ENCODE results near the gene NXN.
A peak's percentile ranks its signal among the peaks of the same experiment; 100 is the strongest.
"Not testable (repeated sequence)": the region's sequence is repeated elsewhere in the genome, so short reads cannot be mapped to it uniquely, and the experiment has no call there.

NXN gene

DNA sequence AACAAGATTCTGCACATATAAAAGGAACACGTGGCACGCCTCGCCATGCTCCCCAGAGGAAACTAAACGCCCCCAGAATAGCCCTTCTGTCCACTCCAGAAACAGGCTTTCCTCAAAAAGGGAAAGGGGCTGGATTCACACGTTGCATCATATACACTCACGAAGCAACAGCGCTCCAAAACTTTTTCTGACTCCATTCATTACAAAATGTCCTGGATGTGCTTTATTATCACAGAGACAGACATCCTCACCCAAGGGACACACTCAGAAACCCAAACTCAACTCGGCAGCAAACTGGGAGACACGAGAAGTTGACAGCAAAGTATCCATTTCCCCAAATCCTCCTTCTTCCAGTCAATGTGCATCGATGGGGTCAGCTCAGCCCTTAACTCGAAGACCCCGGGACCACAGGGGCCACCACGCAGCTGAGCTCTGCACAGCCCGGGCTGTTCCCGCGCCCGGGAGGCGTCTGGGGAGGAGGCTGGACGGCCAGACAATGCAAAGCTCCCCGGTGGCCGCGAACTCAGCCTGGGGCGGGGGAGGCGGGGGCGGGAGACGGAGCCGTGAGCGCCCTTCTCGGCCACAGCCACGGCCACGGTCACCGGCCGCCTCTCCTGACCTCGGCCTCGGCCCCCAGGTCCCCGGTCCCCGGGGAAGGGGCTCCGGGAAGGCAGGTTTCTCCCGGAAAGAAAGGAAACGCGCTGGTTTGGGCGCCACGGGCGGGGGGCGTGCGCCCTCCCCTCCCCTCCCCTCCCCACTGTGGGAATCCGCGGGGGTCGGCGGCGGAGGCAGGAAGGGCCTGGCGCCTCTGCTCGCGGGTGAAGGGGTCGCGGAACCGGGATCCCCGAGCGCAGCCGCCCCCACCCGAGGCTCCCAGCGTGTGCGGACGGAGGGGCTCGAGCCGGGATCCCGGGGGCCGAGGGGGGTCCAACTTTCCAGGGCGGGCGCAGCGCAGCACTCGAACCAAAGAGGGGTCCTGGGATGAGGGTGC lies 1.2 kb downstream of the NXN start:
- no peak for DNase-seq

DNA sequence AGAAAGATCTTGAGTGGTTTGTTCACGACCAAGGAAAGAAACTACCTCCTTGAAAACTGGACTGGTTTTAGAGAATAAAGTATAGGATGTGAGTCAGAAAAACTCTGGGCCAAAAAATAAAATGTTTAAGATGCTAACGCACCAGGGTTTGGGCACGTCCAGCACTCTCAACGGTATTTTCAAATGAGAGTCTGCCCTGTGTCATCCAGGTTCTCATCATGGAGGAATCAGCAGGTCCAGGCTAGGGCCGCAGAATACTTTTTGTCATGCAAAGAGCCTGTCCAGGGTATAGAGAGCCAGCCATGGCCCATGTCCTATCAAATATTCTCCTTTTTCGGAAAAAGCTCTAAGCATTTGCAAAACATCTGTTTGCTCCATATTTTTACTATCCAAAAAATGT lies 2.4 kb downstream of the NXN start:
- no peak for DNase-seq

DNA sequence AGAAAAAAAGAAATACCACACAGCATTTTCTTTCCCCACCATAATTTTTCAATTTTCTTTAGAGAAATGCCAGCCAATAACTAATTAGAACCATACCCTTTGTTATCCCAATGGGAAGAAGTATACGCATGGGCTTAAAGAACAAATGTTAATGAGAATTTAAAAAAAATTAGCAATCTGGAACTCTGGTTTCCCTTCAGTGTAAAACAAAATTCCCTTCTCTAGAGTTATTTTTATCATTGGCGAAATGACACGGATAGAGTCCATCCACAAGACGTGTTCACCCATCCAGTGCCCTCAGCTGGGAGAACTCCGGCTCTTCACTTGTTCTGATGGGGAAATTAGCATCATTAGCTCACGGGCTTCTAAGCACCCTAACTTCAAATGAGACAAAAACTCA lies 3.3 kb downstream of the NXN start:
- DNase-seq: no peak

DNA sequence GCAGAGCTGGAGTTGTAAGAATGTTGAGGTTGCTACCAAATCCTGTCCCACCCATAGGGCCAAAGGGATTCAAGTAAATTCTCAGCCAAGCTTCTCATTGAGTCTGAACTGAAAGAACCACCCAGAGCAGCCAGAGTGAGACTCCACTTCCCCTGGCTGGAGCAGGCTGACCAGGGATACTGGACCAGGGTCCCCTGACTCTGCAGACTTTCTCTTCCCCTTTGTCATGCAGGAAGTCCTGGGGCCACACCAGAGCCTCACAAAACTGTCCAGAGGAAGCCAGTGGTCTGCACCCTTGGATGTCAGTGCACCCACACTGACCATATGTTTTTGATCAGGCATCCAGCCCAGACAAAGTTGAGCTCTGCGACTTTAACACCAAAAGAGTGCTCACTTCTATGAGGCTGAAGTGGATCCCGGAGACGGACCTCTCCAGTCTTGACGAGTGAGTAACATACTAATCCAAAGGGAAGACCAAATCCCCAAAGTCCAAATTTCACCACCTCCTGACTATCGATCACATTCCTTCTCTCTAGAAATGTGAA lies 4.1 kb downstream of the NXN start:
- DNase-seq: no peak

DNA sequence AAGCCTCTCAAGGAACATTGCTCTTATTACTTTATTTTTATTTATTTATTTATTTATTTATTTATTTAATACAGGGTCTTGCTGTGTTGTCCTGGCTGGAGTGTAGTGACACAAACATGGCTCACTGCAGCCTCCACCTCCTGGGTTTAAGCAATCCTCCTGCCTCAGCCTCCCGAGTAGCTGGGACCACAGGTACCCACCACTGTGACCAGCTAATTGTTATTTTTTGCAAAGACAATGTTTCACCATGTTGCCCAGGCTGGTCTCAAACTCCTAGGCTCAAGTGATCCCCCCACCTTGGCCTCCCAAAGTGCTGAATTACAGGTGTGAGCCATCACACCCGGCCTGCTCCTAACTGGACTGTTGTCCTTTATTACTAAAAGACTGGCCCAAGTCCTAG lies 4.8 kb downstream of the NXN start:
- not testable (repeated sequence) for DNase-seq

DNA sequence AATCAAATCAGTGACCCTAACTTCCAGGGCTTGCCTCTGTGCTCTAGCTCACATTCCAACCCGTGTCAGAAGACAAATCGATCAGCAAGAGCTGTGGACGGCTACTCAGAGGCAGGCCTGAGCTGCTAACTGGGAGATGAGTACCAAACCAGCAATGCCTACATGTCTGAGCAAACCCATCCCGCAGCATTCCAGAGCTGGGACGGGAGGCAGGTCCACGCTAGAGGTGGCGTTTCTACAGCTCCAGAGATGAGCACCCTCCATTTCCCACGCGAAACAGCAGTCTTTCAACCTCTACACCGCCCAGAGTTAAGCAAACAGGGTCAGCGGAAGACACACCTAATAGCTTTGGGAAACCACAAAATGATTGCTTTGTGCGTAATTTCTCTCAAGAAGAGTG lies 6.5 kb downstream of the NXN start:
- DNase-seq: peak in 1 of 2 donors; percentile 6

DNA sequence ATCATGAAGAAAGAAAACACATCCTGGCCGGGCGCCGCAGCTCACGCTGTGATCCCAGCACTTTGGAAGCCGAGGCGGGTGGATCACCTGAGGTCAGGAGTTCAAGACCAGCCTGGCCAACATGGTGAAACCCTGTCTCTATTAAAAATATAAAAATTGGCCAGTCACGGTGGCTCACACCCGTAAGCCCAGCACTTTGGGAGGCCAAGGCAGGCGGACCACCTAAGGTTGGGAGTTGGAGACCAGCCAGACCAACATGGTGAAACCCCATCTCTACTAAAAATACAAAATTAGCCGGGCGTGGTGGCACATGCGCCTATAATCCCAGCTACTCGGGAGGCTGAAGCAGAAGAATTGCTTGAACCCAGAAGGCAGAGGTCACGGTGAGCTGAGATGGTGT lies 7.7 kb downstream of the NXN start:
- not testable (repeated sequence) for DNase-seq

DNA sequence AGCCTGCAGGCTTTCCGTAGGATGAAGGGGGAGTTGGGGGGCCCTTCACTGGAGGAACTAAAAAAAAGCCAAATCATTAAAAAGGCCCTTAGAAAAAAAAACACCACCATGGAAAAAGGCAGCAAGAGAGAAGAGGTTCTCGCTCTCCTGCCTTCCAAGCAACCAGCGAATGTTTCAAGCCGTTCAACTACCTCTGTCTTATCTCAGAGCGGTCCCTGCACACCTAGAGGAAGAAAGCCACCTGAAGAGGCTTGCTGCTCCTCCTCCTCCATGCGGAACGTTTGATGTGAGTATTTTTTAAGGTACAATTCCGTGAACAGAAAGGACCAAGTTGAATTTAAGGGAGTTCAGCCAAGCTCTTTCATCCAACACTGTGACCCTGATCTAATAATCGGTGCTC lies 9.2 kb downstream of the NXN start:
- no peak for DNase-seq

DNA sequence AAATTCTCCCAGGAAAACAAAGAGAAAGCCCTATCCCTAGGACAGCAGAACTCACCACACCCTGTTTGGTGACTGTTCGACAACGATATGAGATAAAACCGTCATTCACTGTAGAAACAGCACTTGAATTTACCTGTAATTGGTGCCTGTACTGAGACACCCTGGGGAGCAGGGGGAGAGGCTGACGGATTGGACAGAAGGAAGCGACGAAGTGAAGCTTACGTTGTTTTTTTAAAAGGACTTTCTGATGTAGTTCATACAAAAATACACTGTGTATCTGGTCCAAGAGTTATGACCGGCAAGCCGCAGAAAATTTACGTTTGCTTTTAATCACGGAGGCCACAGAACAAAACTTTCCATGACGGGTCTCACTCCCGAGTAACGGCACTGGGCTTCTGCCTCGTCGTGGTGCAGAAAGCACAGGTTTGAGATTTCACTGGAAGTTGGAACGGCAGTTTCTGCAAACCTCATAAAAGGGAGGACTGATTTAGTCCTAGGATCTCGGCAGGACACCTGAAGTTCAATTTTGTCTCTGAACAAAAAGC lies 9.7 kb downstream of the NXN start:
- DNase-seq: no peak

DNA sequence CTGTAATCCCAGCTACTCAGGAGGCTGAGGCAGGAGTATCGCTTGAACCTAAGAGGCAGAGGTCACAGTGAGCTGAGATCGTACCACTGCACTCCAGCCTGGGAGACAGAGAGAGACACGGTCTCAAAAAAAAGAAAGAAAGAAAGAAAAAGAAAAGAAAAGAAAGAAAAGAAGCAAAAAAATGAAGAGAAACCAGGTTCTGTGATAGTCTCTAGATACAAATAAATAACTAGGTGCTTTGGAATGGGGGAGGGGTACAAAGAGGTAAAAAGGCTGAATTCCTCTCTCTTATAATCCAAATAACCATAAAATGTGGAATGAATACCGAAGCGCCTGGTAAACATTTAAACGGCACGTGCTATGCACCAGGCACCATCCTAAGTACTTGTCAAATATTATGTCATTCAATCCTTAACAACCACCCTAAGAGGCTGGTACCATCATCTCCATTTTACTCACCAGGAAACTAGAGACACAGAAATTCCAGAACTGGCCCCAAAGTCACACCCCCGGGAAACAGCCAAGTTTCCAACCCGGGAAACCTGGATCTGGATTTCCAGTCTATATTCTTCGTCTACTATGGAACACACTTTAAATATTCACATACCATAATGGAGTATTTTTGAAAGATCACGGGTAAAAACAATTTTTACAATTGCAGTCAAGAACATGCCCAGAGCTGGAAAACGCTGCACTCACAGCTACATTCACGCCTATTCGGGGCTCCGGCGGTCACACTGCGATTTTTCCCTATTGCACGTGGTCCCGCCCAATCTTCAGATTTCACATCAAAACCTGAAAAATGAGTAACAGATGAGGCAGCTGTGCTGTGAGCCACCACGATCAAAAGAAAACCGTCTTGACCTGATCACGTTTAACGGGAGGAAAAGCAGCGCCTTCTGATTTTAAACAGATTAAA lies 10.5 kb downstream of the NXN start:
- no peak for DNase-seq

DNA sequence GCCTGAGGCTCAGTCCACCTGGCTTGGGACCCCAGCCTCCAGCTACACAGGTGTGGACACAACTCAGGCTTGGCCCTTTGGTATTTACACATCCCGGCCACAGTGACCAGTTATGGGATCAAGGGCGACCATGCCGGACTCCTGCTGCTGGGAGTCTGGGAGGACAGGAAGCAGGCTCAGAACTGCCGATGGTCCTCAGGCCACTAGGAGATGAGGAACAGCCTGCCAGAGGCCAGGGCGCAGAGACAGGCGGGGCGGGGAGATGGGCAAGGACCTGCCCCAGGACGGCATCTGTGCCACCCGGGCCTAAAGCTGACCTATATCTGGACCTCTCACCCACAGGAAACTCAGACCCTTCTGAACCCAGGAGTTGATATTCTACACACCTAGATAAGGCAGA lies 12.5 kb downstream of the NXN start:
- DNase-seq: no peak

DNA sequence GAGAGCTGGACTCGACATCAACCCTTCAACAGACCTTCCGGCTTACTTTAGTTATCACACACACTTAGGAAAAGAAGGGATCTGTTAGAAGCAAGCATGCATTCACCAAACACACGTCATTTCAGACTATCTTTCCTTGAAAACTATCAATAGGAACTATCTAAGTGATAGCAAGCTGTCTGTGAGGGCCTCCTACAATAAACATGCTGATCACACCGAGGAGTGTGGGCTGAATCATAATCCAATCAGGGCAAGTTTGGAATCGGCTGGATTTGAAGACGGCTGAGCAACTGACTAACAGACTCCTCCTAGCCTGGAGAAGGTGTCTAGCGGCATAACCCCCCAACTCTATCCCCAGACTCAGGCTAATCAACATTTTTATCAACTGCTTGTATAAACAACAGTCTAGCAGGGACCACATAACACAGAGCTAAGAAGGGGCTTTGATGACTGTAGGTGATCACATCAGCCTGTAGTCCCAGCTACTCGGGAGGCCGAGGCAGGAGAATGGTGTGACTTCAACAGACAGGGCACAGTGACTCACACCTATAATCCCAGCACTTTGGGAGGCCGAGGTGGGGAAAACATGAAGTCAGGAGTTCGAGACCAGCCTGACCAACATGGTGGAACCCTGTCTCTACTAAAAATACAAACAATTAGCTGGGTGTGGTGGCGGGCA lies 14.1 kb downstream of the NXN start:
- DNase-seq: no peak

DNA sequence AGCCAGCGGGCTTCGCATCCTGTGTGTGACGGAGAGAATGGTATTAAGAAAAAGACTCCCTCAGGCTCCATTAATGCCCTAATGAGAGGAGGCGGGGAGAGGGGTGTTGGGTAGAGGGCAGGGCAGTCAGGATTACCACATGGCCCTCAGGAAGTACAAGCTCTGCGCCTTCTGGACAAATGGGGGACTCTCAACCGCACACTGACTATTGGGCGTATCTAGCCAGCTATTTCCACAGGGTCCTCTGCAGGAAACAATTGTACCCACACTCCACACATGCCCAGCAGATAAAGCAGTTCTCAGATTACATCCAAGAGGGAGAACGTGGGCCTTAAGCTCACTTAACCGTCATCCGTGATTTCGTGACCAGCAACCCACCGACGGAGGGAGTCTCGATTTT lies 14.7 kb downstream of the NXN start:
- DNase-seq: no peak

DNA sequence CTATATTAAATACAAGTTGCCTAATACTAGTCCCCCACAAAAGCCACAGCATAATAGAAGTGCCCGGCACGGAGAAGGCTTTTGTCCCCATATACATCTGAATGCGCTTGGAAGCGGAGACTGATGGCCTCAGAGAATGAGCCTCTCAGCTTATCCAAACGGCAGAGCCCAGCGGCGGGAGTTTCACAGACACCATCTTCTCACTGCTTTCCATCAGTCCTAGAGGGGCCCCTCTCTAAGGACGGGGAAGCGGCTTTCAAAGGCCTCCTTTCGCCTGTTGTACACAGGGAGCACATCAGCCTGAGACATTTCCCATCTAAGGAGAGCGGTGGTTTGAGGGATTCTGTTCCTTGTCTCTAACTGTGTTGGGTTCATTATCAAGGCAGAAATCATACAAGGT lies 16.9 kb downstream of the NXN start:
- no peak for DNase-seq

DNA sequence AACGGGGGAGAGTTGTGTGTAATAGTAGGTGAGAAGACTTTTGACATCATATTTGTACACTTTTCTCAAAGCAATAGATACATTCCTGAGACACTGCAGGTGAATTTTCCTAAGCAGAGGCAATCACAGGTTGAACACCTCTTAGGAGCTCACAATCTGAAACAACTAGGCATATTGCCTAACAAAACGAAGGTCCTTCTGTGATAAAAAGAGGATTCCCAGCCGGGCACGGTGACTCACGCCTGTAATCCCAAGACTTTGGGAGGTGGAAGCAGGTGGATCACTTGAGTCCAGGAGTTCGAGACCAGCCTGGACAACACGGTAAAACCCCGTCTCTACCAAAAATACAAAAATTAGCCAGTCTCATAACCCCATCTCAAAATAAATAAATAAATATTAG lies 17.4 kb downstream of the NXN start:
- no peak for DNase-seq

DNA sequence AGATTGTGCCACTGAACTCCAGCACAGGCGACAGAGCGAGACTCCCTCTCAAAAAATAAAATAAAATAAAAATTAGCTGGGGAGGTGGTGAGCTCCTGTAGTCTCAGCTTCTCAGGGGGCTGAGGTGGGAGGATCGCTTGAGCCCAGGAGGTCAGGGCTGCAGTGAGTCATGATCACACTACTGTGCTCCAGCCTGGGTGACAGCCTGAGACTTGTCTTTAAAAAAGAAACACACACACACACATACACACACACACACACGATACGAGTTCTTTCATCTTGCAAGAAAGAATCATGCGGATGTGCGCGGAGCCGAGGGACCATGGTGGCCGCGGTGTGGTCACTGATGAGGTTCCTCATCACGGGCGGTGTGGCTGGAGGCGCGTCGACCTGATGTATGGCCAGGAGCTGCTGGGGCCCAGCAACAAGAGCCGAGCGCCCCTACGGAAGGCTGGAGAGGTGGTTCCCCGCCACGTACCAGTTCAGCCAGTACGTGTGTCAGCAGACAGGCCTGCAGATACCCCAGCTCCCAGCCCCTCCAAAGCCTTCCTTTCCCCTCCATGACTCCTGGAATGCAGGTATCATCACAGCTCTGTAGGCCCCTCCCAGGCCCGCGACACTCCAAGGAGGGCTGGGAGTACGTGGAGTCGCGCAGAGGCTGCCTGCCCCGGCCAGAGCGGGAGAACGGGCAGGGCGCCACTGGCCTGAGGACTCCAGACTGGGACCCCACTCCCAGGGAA lies 20.7 kb downstream of the NXN start:
- no peak for DNase-seq

DNA sequence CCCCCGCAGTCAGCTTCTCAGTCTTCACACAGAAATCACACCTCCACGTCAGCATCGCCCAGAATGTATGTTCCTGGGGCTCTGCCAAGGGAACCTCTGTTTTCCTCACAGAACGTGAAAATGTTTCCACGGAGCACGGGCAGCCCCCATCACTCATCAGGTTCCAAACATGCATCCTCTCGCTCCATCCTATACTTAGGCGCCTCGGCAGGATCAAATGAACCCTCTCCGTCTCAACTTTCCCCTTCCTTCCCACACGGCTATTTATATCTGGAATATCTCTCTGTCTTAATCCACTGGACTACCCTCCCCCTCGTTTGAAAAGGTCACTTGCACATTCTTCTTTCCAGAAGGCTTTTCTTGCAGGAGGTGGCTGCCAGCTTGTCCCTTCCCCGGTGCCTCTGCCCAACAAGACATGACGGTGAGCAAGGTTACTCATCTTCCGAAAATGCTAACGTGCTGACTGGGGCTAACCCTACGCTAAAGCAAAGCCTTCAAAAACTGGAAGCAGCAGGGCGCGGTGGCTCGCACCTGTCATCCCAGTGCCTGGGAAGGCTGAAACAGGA lies 21.6 kb downstream of the NXN start:
- no peak for DNase-seq

DNA sequence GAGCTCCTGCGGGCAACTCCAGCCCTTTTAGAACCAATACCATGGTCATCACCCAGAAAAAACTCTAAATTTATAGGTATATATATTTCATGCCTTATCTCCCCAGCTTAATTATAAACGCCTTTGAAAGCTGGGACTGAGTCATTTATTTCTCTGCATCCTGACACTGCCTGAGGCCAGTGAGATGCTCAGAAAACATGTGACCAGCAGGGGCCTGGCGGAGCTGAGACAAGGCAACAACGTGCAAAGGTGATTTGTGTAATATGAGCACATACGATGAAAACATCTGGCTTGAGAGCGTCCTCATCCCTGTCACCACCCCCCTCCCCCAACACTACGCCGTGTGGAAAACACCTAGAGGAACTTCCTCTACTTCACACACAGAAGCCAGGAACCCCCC lies 22.7 kb downstream of the NXN start:
- no peak for DNase-seq

DNA sequence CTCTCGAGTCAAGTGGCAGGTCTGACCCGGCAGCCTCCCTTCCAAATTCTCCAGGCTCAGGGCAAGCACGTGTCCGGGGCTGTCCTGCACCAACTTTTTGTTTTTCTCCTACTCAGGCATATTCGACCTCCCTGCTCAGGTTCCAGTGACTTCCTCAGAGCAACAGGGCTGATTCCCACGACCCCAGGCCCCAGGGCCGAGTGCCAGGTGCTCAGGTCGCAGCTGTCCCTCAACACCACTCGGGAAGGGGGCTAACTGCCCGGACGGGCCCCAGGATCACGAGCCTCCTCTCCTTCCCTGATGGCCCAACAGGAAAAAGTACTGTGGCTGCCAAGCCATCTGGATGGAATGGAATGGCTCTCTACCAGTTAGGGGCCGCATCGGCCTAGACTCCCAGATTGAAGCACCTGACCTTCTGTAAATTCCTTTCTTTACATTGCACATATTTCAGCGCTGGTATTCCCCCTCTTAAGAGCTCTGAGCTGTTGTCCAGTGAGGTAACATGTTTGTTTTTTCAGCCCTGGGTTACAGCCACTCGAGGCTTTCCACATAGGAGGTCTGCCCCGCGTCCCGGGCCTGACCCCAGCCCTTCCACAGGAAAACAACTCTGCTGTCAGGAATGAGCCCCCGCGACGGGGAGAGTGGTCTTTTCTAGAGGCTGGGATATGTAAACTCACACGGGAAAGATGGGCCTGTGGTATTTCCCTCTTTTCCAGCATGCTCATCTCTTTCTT lies 25.0 kb downstream of the NXN start:
- DNase-seq: no peak

DNA sequence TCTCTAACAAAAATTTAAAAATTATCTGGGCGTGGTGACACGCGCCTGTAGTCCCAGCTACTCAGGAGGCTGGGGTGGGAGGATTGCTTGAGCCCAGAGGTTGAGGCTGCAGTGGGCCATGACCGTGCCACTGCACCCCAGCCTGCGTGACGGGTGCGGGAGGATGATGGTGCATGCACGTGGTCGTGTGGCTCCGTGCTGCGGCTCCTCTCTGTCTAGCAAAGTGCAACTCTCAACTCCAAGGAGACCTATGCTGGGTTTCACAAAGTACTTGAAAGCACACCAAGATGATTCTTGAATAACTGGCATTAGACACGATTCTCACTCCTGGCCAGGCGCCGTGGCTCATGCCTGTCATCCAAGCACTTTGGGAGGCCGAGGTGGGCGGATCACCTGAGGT lies 25.8 kb downstream of the NXN start:
- DNase-seq: no peak

DNA sequence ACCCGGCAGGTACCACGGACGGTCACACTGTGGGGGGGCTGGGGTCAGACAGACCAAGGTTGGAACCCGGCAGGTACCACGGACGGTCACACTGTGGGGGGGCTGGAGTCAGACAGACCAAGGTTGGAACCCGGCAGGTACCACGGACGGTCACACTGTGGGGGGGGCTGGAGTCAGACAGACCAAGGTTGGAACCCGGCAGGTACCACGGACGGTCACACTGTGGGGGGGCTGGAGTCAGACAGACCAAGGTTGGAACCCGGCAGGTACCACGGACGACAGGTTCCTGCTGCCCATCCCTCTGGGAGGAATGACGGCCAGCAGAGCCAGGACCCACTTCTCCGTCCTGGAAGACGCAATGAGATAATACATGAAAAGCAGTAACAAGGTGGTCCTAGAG lies 27.0 kb downstream of the NXN start:
- not testable (repeated sequence) for DNase-seq
